A549 (cell line): ENCODE data around the gene MYL4. TPM values are rescaled to one million over a fixed set of nuclear protein-coding genes. Genes with fewer than 3 reads are reported as not detected.

Source experiments
- ATAC-seq, 2 experiments: fragments of 200-7000 bp in 1 of 2; fragments of >200 bp in 1 of 2; cut with Nextera tagmentation in 1 of 2; cut with Tn5 transposase in 1 of 2; 3 replicates each; pipeline versions ENCODE4 v1.8.0 to v1.9.1; 2018 to 2020; ENCODE audit warnings: mild to moderate bottlenecking in 1 of 2, moderate library complexity in 1 of 2
- CTCF ChIA-PET: fragments of 300-600 bp; sonication (Branson Sonifier 250); formaldehyde crosslinking; extraction: SDS; loops from one replicate; lab custom pipeline; 2021; ENCODE audit warnings: antibody characterized with exemption, inconsistent platforms; lab: Yijun Ruan, JAX
- POLR2A ChIA-PET: fragments of 350-600 bp; formaldehyde crosslinking; extraction: SDS; loops from one replicate; lab custom pipeline; 2021; ENCODE audit warnings: antibody characterized with exemption, inconsistent platforms; lab: Yijun Ruan, JAX
- DNase-seq, 2 experiments: peaks; one replicate each; pipeline versions ENCODE4 v3.0.0 to v3.0.0-alpha.2; 2011 to 2016; ENCODE audit warnings: low read depth in 1 of 2, low spot score in 1 of 2
- FAIRE-seq: peaks from 2 replicates; lab custom pipeline; 2011; peaks lifted over from hg19 to GRCh38; lab: Jason Lieb, UNC
- H3K27ac ChIP-seq, 2 experiments: fragments of >200 bp; sonication (Bioruptor Twin); formaldehyde crosslinking; 3 replicates each; pipeline ENCODE4 v1.5.1; 2016 to 2017
- H3K4me1 ChIP-seq: fragments of >200 bp; sonication (Bioruptor Twin); formaldehyde crosslinking; 3 replicates; pipeline ENCODE4 v1.6.1; 2016
- H3K4me2 ChIP-seq: fragments of >200 bp; sonication (Bioruptor Twin); formaldehyde crosslinking; 3 replicates; pipeline ENCODE4 v1.6.1; 2016
- H3K4me3 ChIP-seq: fragments of >200 bp; sonication (Bioruptor Twin); formaldehyde crosslinking; 3 replicates; pipeline ENCODE4 v1.5.1; 2016
- H3K9me3 ChIP-seq: fragments of >200 bp; sonication (Bioruptor Twin); formaldehyde crosslinking; 3 replicates; pipeline ENCODE4 v1.6.1; 2016
- EP300 ChIP-seq, 2 experiments: fragments of >200 bp; sonication (Bioruptor Twin); formaldehyde crosslinking; IDR thresholded peaks; 2 replicates in 1 of 2; 3 replicates in 1 of 2; pipeline ENCODE4 v1.6.1; 2016 to 2017
- ESRRA ChIP-seq: fragments of 150-350 bp; IDR thresholded peaks from 2 replicates; pipeline ENCODE4 v1.6.1; 2014; ENCODE audit warnings: mild to moderate bottlenecking, low read length, borderline replicate concordance
- FOSB ChIP-seq: fragments of 250-450 bp; sonication (Bioruptor Pico); IDR thresholded peaks from 2 replicates; pipeline ENCODE4 v1.5.0; 2020; ENCODE audit warnings: mild to moderate bottlenecking, moderate library complexity
- HES2 ChIP-seq: fragments of >200 bp; sonication (Bioruptor Twin); formaldehyde crosslinking; IDR thresholded peaks from 2 replicates; pipeline ENCODE4 v1.6.1; 2016
- HOXA7 ChIP-seq: fragments of 250-450 bp; sonication (Bioruptor Pico); IDR thresholded peaks from 2 replicates; pipeline ENCODE4 v1.5.0; 2020; ENCODE audit warnings: mild to moderate bottlenecking, moderate library complexity
- MAZ ChIP-seq: fragments of 150-350 bp; IDR thresholded peaks from 2 replicates; pipeline ENCODE4 v1.6.1; 2014; ENCODE audit warnings: antibody characterized with exemption, low read depth, low read length, borderline replicate concordance
- RCOR1 ChIP-seq: fragments of 150-350 bp; IDR thresholded peaks from 2 replicates; pipeline ENCODE4 v1.6.1; 2014; ENCODE audit warnings: antibody characterized with exemption, low read length, low read depth
- WGBS: methylation state at CpG from one replicate; pipeline ENCODE4 v1.1.6; 2017; ENCODE audit errors: missing lambda C conversion rate; 5-methylcytosine and 5-hydroxymethylcytosine counted together
- polyA plus RNA-seq, 4 experiments: library from polyadenylated mRNA; depleted of rRNA in 3 of 4; stranded (reverse); fragments of >200 nt; fragmentation: RNase III in 1 of 4; extraction: RNeasy Plus Mini Kit Qiagen cat#74134 plus additional on column Dnase treatment in 1 of 4; gene quantifications; 2 replicates in 3 of 4; 3 replicates in 1 of 4; pipeline ENCODE4 v1.2.3, GENCODE V29; 2011 to 2017
- TF ChIP-seq, protein P1 (sequence below): fragments of 250-450 bp; sonication (Bioruptor Pico); IDR thresholded peaks from 2 replicates; pipeline ENCODE4 v1.5.0; 2020; ENCODE audit warnings: low read depth, mild to moderate bottlenecking, moderate library complexity
- TF ChIP-seq, protein P2 (sequence below): IDR thresholded peaks from 2 replicates; pipeline ENCODE4 v1.6.1; 2012; ENCODE audit warnings: low read depth, borderline replicate concordance
- TF ChIP-seq, protein P3 (sequence below): fragments of >200 bp; sonication (Bioruptor Twin); formaldehyde crosslinking; IDR thresholded peaks from 3 replicates; pipeline ENCODE4 v1.5.1; 2016

Gene MYL4
- polyA plus RNA-seq, 2 of the 4 experiments (the other 2 are of a cell fraction), result not detected

DNA sequence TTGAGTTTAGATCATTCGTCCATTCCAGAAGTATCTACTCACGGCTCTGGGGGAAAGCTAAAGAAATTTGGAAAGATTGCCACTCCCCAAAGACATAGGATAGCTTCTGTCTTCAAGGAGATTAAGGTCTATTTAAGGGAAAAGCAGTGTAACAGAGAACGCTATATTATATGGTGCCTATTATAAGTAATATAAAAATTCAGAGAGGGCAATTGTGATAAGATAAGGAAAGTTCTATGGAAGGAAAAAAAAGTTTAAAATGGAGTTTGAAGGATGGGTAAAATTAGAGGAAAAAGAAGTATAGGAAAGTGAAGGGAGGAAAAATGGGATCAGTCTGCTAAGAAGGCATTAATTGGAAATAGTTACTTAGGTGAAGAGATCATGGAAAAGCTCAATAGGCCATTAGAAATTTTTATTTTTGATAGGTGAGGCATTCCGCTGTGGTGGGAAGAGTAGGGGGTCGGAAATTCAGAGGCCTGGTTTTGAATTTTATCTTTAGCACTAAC lies 19.4 kb upstream of the MYL4 start:
- no peak for FAIRE-seq
- Histone ChIP-seq H3K4me3 (peak overlapping the region; percentile 43), H3K9me3 (no peaks in the 10 kb centered on the region), H3K4me2 (peak overlapping the region; percentile 72), H3K4me1 (peaks cover 27% of the 10 kb centered on the region), H3K27ac (peak overlapping the region; percentile 68 to 83)
- DNase-seq, result no peak
- ATAC-seq, result peak; percentile 30
- POLR2A ChIA-PET, result interaction anchor here (0.6 to 1.5 kb wide), 11 partner anchors 8 to 979 kb away, joined by 3 to 7 read pairs (median 4); partner anchors contain the start of genes EFCAB13, LRRC46 and MRPL10
- WGBS, result 38% methylated on average over 5 of the region's 5 CpGs
- CTCF ChIA-PET, result interaction anchor here (0.7 to 3.6 kb wide), 11 partner anchors 9 to 129 kb away, joined by 3 to 17 read pairs (median 5); partner anchors contain the start of gene MYL4
- TF ChIP-seq, protein P1, sequence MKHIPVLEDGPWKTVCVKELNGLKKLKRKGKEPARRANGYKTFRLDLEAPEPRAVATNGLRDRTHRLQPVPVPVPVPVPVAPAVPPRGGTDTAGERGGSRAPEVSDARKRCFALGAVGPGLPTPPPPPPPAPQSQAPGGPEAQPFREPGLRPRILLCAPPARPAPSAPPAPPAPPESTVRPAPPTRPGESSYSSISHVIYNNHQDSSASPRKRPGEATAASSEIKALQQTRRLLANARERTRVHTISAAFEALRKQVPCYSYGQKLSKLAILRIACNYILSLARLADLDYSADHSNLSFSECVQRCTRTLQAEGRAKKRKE (CRISPR knock-in tag), result no peak
- TF ChIP-seq FOSB, result peak; percentile 52; the same call in 1 of the 2 replicates
- TF ChIP-seq, protein P2, sequence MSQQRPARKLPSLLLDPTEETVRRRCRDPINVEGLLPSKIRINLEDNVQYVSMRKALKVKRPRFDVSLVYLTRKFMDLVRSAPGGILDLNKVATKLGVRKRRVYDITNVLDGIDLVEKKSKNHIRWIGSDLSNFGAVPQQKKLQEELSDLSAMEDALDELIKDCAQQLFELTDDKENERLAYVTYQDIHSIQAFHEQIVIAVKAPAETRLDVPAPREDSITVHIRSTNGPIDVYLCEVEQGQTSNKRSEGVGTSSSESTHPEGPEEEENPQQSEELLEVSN, result no peak
- TF ChIP-seq HOXA7, result 0 out of 2 replicates have a peak, but pooled peaks have one; percentile 65

- Histone ChIP-seq H3K4me1 (peaks cover 27% of the 10 kb centered on the region), H3K4me3 (no peak overlapping the region), H3K9me3 (no peaks in the 10 kb centered on the region), H3K4me2 (peak overlapping the region; percentile 72), H3K27ac (no peak overlapping the region)
- 87% methylated on average over 4 of the region's 4 CpGs for WGBS
- ATAC-seq (no peak), DNase-seq (no peak), FAIRE-seq (no peak)
- CTCF ChIA-PET, result interaction anchor here (0.7 to 3.6 kb wide), 14 partner anchors 9 to 128 kb away, joined by 3 to 17 read pairs (median 4); partner anchors contain the start of gene MYL4
- TF ChIP-seq ESRRA (no peak), EP300 (IDR thresholded peaks at IDR 0.05) (no peak), RCOR1 (no peak)
- TF ChIP-seq, protein P3, sequence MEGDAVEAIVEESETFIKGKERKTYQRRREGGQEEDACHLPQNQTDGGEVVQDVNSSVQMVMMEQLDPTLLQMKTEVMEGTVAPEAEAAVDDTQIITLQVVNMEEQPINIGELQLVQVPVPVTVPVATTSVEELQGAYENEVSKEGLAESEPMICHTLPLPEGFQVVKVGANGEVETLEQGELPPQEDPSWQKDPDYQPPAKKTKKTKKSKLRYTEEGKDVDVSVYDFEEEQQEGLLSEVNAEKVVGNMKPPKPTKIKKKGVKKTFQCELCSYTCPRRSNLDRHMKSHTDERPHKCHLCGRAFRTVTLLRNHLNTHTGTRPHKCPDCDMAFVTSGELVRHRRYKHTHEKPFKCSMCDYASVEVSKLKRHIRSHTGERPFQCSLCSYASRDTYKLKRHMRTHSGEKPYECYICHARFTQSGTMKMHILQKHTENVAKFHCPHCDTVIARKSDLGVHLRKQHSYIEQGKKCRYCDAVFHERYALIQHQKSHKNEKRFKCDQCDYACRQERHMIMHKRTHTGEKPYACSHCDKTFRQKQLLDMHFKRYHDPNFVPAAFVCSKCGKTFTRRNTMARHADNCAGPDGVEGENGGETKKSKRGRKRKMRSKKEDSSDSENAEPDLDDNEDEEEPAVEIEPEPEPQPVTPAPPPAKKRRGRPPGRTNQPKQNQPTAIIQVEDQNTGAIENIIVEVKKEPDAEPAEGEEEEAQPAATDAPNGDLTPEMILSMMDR, result no peak
- POLR2A ChIA-PET, result interaction anchor here (1.1 to 1.5 kb wide), 4 partner anchors 16 to 641 kb away, joined by 4 to 6 read pairs (median 4); partner anchors contain the start of genes EFCAB13, LRRC46 and MRPL10
Observed at GRCh38 chr17:47190243-47190642, 18.9 kb upstream of the MYL4 start.

- DNase-seq (no peak), FAIRE-seq (no peak), ATAC-seq (no peak)
- ChIA-PET CTCF (interaction anchor here (0.8 to 3.6 kb wide), 12 partner anchors 9 to 128 kb away, joined by 3 to 17 read pairs (median 4); partner anchors contain the start of gene MYL4), POLR2A (no interaction called here)
- 100% methylated on average over 1 of the region's 1 CpG for WGBS
- H3K27ac ChIP-seq, result no peak overlapping the region
- TF ChIP-seq, protein P3, result no peak
- TF ChIP-seq HES2 (no peak), MAZ (no peak)
- H3K4me1 ChIP-seq, result peaks cover 26% of the 10 kb centered on the region
- H3K4me3 ChIP-seq, result no peak overlapping the region
- H3K4me2 ChIP-seq, result no peak overlapping the region
- no peaks in the 10 kb centered on the region for H3K9me3 ChIP-seq
Observed at GRCh38 chr17:47190770-47191169, 18.4 kb upstream of the MYL4 start.
